Natural killer cell treated with Interleukin-12 subunit alpha and Interleukin-12 subunit beta and Interleukin-15 and Interleukin-18, amount 100 ng/mL, for 72 hours (primary cell): Measurements from ENCODE around the gene CLDN7. TPM values are rescaled to one million over a fixed set of nuclear protein-coding genes. Genes with fewer than 3 reads are reported as not detected.

Experiments used
- ATAC-seq, 2 donors: fragments of 150-1000 bp; cut with Tn5 transposase in 1 of 2; sonication (Bioruptor Pico), chemical (Tn5 transposase) in 1 of 2; 2 replicates each; pipeline ENCODE4 v1.10.0; 2021
- DNase-seq: peaks from one replicate; pipeline ENCODE4 v3.0.0; 2022; ENCODE audit warnings: low spot score
- H3K27ac Mint-ChIP-seq, 2 donors: 1 replicate in 1 of 2; 2 replicates in 1 of 2; pipeline ENCODE4 v1.8.0; 2022; ENCODE audit warnings: mixed read lengths in 2 of 2, mild to moderate bottlenecking in 1 of 2, moderate library complexity in 1 of 2
- H3K27me3 Mint-ChIP-seq, 2 donors: 1 replicate in 1 of 2; 2 replicates in 1 of 2; pipeline ENCODE4 v1.8.0; 2022; ENCODE audit warnings: mixed read lengths in 2 of 2
- H3K36me3 Mint-ChIP-seq: one replicate; pipeline ENCODE4 v1.8.0; 2022; ENCODE audit warnings: mixed read lengths
- H3K4me1 Mint-ChIP-seq, 2 donors: 1 replicate in 1 of 2; 2 replicates in 1 of 2; pipeline ENCODE4 v1.8.0; 2022; ENCODE audit warnings: low read depth in 2 of 2, mixed read lengths in 2 of 2, mild to moderate bottlenecking in 1 of 2
- H3K4me3 Mint-ChIP-seq: one replicate; pipeline ENCODE4 v1.8.0; 2022; ENCODE audit warnings: mixed read lengths
- H3K9me3 Mint-ChIP-seq: 2 replicates; pipeline ENCODE4 v1.8.0; 2022; ENCODE audit warnings: mixed read lengths
- total RNA-seq, 2 donors: library from RNA; stranded (reverse); gene quantifications; one replicate each; pipeline ENCODE4 v1.2.3, GENCODE V29; 2022

The CLDN7 gene
- total RNA-seq, 2 donors from 2014 or later: 0.73 to 1.1 TPM

DNA sequence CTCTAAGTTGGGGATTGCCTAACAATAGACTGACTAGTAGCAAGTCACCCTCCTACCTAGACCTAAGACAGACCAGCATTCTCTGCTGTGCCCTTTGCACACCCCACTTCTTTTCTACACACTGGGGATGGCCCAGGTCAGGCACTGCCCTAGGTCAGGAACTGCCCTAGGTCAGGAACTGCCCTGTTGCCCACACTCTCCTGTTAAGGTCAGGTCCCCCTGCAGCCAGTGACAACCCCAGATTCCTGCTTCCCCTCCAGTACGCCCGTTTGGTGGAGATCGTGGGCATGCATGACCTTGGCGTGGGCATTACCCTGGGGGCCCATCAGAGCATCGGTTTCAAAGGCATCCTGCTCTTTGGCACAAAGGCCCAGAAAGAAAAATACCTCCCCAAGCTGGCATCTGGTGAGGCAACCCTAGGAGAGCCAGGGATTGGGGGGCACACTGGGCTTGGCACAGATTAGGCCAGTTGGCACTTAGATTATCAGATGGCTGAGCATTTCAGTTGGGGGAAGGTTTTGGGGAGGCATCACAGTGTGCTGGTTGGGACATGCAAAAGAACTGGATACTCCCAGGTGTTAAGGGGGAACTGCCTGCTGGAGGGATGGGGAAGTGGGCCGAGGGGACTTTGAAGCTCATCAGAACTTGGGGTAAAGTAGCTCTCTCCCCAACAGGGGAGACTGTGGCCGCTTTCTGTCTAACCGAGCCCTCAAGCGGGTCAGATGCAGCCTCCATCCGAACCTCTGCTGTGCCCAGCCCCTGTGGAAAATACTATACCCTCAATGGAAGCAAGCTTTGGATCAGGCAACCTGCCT lies 40.8 kb downstream of the CLDN7 start:
- Mint-ChIP-seq H3K4me3 (peak overlapping the region; percentile 93), H3K27ac (peak overlapping the region; percentile 98), H3K9me3 (no peaks in the 10 kb centered on the region), H3K36me3 (no peaks in the 10 kb centered on the region), H3K27me3 (no peaks in the 10 kb centered on the region), H3K4me1 (peaks cover 29 to 39% of the 10 kb centered on the region in 2 donors)
- no peak for DNase-seq
- ATAC-seq: no peak

DNA sequence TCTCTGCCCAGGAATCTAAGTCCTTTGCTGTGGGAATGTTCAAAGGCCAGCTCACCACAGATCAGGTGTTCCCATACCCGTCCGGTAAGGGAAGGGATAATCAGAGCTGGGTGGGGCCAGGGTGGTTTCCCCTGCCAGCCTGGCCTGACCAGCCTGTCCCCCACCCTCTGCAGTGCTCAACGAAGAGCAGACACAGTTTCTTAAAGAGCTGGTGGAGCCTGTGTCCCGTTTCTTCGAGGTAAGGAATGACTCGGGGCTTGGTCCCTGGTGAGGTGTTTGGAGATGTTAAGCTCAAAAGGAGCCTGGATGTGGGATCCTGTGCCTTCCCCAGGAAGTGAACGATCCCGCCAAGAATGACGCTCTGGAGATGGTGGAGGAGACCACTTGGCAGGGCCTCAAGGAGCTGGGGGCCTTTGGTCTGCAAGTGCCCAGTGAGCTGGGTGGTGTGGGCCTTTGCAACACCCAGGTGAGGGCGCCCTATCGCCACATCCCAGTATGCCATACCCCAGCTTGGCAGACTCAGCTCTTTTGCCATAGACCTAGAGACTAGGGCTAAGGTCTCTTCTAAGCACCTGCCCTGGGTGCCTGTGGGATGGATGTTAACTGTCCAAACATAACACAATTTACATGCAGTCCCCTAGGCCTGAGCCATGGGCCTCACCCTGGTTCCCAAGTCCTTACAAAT lies 41.5 kb downstream of the CLDN7 start:
- H3K27ac Mint-ChIP-seq: peak overlapping the region; percentile 98
- H3K4me1 Mint-ChIP-seq: peaks cover 37 to 46% of the 10 kb centered on the region in 2 donors
- H3K9me3 Mint-ChIP-seq: no peaks in the 10 kb centered on the region
- H3K27me3 Mint-ChIP-seq: no peaks in the 10 kb centered on the region
- H3K36me3 Mint-ChIP-seq: no peaks in the 10 kb centered on the region
- H3K4me3 Mint-ChIP-seq: peak overlapping the region; percentile 93
- no peak for DNase-seq
- ATAC-seq: peak in 1 of 2 donors; percentile 37

DNA sequence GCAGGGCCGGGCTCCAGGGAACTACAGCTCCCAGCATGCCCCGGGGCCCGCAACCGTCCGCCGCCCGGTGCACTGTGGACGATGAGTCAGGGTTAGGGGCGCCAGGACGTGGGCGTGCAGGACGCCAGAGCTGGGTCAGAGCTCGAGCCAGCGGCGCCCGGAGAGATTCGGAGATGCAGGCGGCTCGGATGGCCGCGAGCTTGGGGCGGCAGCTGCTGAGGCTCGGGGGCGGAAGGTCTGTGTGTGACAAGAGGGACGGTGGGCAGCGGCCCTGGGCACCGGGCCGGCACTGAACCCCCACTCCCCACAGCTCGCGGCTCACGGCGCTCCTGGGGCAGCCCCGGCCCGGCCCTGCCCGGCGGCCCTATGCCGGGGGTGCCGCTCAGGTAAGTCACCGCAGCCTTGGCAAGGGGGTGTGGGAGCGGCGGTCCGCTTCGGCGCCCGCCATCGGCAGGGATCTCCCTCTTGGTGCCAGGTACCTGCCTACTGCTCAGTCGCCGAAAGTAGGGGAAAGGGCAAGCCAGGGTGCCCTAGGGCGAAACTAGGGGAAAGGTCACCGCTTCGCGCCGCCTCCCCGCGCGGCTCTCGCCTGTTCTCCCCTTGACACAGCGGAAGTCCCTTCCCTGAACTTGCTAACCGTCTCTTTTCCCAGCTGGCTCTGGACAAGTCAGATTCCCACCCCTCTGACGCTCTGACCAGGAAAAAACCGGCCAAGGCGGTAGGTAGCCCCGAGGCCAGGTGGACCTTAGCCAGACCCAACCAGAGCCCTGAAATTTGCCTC lies 42.3 kb downstream of the CLDN7 start, which contains the start of the genes ACADVL and DLG4:
Gene ACADVL (plus strand): TSS at position 127 of the 781 bp plus-strand sequence. CDS start 47 bp downstream, at position 174.
Gene DLG4 (minus strand): TSS at position 25 of the 781 bp plus-strand sequence.
- Mint-ChIP-seq H3K36me3 (no peaks in the 10 kb centered on the region), H3K27ac (peak within 1 kb of the TSS; percentile 98), H3K4me3 (peak within 1 kb of the TSS; percentile 93), H3K9me3 (no peaks in the 10 kb centered on the region), H3K4me1 (peaks cover 40 to 47% of the 10 kb centered on the region in 2 donors), H3K27me3 (no peaks in the 10 kb centered on the region)
- peak; percentile 94 to 95 for ATAC-seq
- DNase-seq: peak; percentile 90

DNA sequence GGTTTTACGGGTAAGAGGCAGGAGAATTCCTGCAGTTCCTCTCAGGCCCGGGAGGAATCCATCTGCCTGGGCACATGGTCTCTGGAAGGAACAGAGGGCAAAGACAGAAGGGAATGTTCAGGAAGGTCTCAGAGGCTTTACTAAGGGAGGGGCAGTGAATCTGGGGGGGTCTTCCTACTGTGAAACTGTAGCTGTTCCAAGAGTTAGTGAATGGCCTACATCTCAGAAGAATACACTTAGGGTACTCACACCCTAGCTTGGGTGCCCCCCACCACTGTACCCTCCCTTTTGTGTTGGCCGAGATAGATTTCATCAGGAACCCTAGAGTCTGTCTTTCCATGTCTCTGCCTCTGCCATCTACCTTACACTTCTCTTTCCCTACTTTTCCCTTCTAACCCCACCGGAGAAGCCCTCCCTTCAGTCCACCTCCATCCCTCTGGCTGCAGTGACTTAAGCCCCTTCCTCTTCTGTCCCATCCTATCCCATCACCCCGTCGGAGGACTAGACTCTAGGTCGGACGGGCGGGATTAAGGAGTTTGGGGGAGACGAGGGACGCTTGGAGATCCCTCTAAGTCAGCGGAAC lies 43.0 kb downstream of the CLDN7 start:
- no peaks in the 10 kb centered on the region for H3K9me3 Mint-ChIP-seq
- no peaks in the 10 kb centered on the region for H3K27me3 Mint-ChIP-seq
- no peaks in the 10 kb centered on the region for H3K36me3 Mint-ChIP-seq
- peak overlapping the region; percentile 98 for H3K27ac Mint-ChIP-seq
- peaks cover 46 to 54% of the 10 kb centered on the region in 2 donors for H3K4me1 Mint-ChIP-seq
- peak overlapping the region; percentile 93 for H3K4me3 Mint-ChIP-seq
- DNase-seq (no peak), ATAC-seq (no peak)

- H3K27ac Mint-ChIP-seq: peak overlapping the region; percentile 98
- peak overlapping the region; percentile 93 for H3K4me3 Mint-ChIP-seq
- no peaks in the 10 kb centered on the region for H3K9me3 Mint-ChIP-seq
- H3K36me3 Mint-ChIP-seq: no peaks in the 10 kb centered on the region
- peaks cover 52 to 58% of the 10 kb centered on the region in 2 donors for H3K4me1 Mint-ChIP-seq
- ATAC-seq (no peak), DNase-seq (no peak)
- H3K27me3 Mint-ChIP-seq: no peaks in the 10 kb centered on the region
Observed at GRCh38 chr17:7218758-7219157, 43.5 kb downstream of the CLDN7 start.

DNA sequence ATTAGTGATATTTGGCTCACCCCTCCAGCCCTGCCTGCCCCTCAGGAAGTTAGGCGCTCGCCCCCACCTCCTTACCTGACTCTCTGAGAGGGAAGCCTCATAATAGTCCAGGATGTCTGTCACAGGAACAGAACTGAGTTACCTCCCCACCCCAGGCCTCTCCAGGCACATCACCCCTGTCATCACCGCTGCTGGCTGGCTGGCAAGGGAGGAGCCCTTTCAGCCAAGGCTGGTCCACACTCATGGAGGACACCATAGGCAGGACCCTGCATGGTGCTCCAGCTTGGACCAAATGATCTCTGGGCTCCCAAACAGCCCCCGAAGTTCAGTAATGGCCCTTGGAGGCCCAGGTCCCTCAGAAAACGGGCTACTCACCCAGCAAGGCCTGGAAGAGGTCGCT lies 44.1 kb downstream of the CLDN7 start:
- H3K27ac Mint-ChIP-seq: peak overlapping the region; percentile 60 to 98
- H3K4me3 Mint-ChIP-seq: no peak overlapping the region
- peaks cover 57 to 58% of the 10 kb centered on the region in 2 donors for H3K4me1 Mint-ChIP-seq
- no peaks in the 10 kb centered on the region for H3K27me3 Mint-ChIP-seq
- no peak for DNase-seq
- no peak for ATAC-seq
- H3K36me3 Mint-ChIP-seq: no peaks in the 10 kb centered on the region
- H3K9me3 Mint-ChIP-seq: no peaks in the 10 kb centered on the region

DNA sequence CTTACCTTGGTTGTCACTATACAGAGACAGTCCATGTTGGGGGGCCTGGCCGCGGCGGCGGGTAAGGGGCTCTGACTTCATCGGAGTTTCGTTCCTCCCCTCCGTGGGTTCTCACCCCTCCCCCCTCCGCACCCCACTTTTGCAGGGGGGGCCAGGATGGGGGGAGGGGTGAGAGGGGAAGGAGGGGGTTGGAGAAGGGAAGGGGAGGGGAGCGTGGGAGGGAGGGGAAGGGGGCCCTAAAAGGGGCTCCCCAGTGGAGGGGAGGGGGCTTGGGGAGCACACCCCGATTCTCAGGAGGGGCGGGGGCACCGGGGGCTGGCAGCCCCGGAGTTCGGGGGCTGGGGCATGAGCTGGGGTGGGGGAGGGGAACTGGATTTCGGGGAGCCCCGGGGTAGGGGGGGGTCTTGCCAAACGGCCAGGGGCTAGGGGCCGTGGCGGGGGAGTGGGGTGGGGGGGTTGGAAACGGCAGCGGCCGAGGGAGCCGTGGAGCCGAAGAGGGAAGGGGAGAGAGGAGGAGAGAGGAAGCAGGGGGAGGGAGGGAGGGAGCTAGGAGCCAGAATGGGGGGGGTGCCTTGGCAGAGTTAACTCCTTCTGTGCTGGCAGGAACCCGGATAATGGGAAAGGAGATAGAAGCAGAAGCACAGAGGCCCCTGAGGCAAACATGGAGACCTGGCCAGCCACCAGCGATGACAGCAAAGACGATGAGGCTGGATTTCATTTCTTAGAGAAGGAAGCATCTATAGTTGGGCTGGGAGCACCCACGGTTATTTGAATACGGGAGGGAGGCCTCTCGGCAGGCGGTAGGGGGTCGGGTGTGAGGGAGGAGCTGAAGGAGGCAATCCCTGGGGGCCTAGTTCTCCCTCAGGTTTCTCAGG lies 44.9 kb downstream of the CLDN7 start:
- Mint-ChIP-seq H3K4me3 (peak overlapping the region; percentile 38), H3K36me3 (no peaks in the 10 kb centered on the region), H3K4me1 (peaks cover 58% of the 10 kb centered on the region in 2 donors), H3K27ac (peak overlapping the region; percentile 60 to 98), H3K9me3 (no peaks in the 10 kb centered on the region), H3K27me3 (peaks cover under 1 to 1% of the 10 kb centered on the region in 2 donors)
- ATAC-seq: no peak
- DNase-seq: no peak

DNA sequence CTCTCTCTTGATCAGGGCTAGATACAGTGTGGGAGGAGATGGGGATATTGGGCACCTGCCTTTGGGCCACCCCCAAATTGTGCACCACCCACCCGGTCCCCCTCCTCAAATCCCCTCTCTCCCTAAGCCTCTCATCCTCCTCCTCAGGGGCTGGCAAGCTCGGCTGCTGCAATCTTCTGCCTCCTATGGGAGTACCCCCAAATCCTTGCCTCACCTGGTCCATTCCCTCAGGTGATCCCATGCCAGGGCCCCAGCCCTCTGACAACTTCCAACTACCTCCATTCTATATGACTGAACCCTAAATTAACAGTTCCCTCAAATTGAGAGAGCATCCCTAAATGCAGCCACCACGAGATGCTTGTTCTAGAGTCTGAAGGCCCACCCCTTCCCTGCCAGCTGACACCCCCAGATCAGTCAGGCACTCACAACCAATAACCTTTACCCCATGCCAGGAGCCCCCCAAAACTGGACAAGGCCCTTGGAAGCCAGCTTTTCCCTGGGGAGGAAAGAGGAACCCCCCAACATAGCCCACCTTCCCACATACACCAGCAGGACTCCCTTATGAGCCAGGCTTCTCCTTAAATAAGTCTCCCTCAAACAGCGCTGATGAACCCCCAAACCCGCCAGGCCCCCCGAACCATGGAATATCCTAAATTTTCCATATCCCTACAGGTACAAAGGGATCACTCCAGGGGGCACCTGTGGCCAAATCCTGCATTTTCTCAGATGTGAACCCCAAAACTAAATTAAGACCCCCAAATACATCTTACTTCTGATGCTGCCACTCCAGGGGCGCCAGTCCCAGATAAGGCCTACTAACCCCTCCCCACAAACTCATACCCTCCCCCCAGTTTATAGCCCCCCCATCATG lies 45.8 kb downstream of the CLDN7 start:
- Mint-ChIP-seq H3K4me1 (peaks cover 53 to 62% of the 10 kb centered on the region in 2 donors), H3K36me3 (no peaks in the 10 kb centered on the region), H3K27me3 (peaks cover 6% of the 10 kb centered on the region in 2 donors), H3K27ac (peak overlapping the region; percentile 40 to 47), H3K9me3 (no peaks in the 10 kb centered on the region), H3K4me3 (peak overlapping the region; percentile 56)
- ATAC-seq (no peak), DNase-seq (no peak)

- peak overlapping the region in 1 of 2 donors; percentile 40 for H3K27ac Mint-ChIP-seq
- peaks cover 6% of the 10 kb centered on the region in 2 donors for H3K27me3 Mint-ChIP-seq
- no peak for DNase-seq
- peak overlapping the region; percentile 56 for H3K4me3 Mint-ChIP-seq
- H3K36me3 Mint-ChIP-seq: no peaks in the 10 kb centered on the region
- H3K4me1 Mint-ChIP-seq: peaks cover 46 to 54% of the 10 kb centered on the region in 2 donors
- no peak for ATAC-seq
- H3K9me3 Mint-ChIP-seq: no peaks in the 10 kb centered on the region
Observed at GRCh38 chr17:7215652-7216180, 46.6 kb downstream of the CLDN7 start.

- H3K4me3 Mint-ChIP-seq: peak overlapping the region; percentile 92
- H3K36me3 Mint-ChIP-seq: no peaks in the 10 kb centered on the region
- H3K27ac Mint-ChIP-seq: peak overlapping the region; percentile 83 to 87
- no peak for DNase-seq
- peaks cover 41 to 49% of the 10 kb centered on the region in 2 donors for H3K4me1 Mint-ChIP-seq
- no peak for ATAC-seq
- H3K27me3 Mint-ChIP-seq: peaks cover 6 to 7% of the 10 kb centered on the region in 2 donors
- no peaks in the 10 kb centered on the region for H3K9me3 Mint-ChIP-seq
Observed at GRCh38 chr17:7215136-7215638, 47.1 kb downstream of the CLDN7 start.

DNA sequence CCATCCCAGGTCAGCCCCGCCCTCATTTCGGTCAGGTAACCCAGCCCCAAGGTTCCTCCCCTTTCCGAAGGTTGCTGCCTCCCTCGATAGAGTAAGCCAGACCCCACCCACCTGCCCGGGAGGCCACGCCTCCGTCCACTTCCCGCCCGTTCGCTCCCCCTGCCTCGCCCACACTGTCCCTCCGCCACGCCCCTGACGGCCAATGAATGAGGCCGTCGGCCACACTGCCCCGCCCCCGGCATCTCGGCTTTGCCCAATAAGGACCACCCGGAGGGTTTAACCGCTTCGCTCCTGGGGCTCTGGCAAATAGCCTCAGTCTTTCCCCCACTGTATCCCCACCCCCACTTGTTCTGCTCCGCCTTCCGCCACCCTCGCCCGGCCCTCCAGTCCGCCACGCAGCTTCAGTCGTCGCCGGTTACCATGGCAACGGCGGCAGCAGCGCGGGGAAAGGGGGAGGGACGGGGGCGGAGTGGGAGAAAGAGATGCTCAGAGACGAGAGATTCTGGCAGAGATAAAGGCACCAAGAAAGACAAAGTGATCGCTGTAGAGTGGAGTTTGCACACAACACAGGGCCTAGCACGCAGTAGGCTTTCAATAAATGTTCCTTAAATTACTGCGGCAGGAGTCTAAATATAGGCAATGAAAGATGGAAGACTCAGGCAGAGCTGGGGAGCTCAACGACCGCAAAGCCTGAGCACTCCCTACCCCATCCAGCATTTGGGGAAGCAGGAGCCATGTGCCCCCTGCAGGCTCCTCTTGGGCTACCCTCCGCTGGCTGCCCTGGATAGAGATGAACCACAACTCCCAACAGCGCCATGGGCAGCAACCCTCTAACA lies 47.8 kb downstream of the CLDN7 start:
- ATAC-seq (peak; percentile 93 to 95), DNase-seq (peak; percentile 99)
- Mint-ChIP-seq H3K4me3 (peak overlapping the region; percentile 92), H3K4me1 (peaks cover 38 to 47% of the 10 kb centered on the region in 2 donors), H3K36me3 (no peaks in the 10 kb centered on the region), H3K27ac (peak overlapping the region; percentile 83 to 87), H3K27me3 (peaks cover 6 to 9% of the 10 kb centered on the region in 2 donors), H3K9me3 (no peaks in the 10 kb centered on the region)
